ENCODE data around the gene EHMT1.

EHMT1 gene

DNA sequence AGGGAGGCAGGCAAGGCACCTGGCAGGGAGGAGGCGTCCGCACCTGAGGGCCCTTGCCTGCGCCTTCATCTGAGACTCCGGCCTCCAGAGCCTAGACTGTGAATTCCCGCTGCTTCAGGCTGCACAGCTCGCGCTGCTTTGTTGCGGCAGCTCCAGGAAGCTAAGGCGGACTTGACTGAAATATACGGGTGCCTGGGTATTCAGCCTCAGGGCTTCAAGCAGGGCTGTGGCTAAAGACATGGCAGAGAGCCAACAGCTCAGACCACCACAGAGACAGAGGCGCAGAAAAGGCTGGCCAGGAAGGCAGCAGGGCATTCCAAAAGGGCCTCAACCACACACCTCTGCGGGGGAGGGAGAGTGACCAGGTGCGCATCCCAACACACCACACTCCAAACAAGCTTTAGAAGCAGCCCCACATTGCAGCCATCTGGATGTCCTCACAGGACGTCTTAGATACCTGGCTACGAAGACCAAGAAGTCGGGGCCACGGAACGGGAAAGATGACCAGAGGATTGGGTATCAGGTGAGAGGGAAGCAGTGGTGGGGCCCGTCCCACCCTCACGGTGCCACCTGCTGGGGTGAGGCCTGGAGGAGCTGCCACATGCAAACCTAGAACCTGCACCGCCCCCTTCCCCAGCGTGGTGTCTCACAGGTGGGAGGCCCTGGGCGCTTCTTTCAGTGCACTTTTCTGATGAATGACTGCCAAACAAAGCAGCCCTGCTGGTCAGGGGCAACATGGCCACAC is 38.4 kb upstream of the EHMT1 start:
- no peak overlapping the region for H3K4me2 ChIP-seq (ENCODE audit: low read length)
- TF ChIP-seq, protein P1, sequence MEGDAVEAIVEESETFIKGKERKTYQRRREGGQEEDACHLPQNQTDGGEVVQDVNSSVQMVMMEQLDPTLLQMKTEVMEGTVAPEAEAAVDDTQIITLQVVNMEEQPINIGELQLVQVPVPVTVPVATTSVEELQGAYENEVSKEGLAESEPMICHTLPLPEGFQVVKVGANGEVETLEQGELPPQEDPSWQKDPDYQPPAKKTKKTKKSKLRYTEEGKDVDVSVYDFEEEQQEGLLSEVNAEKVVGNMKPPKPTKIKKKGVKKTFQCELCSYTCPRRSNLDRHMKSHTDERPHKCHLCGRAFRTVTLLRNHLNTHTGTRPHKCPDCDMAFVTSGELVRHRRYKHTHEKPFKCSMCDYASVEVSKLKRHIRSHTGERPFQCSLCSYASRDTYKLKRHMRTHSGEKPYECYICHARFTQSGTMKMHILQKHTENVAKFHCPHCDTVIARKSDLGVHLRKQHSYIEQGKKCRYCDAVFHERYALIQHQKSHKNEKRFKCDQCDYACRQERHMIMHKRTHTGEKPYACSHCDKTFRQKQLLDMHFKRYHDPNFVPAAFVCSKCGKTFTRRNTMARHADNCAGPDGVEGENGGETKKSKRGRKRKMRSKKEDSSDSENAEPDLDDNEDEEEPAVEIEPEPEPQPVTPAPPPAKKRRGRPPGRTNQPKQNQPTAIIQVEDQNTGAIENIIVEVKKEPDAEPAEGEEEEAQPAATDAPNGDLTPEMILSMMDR (IDR thresholded peaks at IDR 0.05), result no peak
- H3K79me2 ChIP-seq, result peaks cover 8% of the 10 kb centered on the region
- H3K27me3 ChIP-seq (ENCODE audit: control insufficient read depth, insufficient read depth, low read length), result no peaks in the 10 kb centered on the region
- H3K36me3 ChIP-seq (ENCODE audit: control insufficient read depth, insufficient read depth, low read length), result no peaks in the 10 kb centered on the region
- H3K9ac ChIP-seq, result no peak overlapping the region
- no peaks in the 10 kb centered on the region for H3K4me1 ChIP-seq
- H2AFZ ChIP-seq, result no peak overlapping the region
- H3K4me3 ChIP-seq (ENCODE audit: low read depth, low read length), result no peak overlapping the region
- no peaks in the 10 kb centered on the region for H3K9me3 ChIP-seq (ENCODE audit: control insufficient read depth, low read length)
- H3K27ac ChIP-seq, result no peak overlapping the region

DNA sequence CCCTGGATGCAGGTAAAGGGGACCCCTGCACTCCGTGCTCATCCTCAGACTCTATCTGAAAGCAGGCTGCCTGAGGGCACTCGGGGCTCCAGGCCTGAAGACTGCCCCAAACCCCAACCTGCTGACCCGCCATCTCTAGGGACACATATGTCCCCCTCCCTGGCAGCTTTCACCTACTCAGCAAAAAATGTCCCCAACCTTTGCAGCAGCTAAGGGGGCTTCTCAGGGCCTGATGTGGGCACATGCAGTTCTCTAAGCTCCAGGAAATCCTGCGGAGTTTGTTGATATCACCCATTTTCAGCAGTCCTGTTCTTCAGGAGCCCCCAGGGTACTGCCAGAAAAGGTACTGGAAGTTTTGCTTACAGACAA is 37.9 kb upstream of the EHMT1 start:
- no peaks in the 10 kb centered on the region for H3K36me3 ChIP-seq (ENCODE audit: control insufficient read depth, insufficient read depth, low read length)
- TF ChIP-seq, protein P1 (IDR thresholded peaks at IDR 0.05), result no peak

DNA sequence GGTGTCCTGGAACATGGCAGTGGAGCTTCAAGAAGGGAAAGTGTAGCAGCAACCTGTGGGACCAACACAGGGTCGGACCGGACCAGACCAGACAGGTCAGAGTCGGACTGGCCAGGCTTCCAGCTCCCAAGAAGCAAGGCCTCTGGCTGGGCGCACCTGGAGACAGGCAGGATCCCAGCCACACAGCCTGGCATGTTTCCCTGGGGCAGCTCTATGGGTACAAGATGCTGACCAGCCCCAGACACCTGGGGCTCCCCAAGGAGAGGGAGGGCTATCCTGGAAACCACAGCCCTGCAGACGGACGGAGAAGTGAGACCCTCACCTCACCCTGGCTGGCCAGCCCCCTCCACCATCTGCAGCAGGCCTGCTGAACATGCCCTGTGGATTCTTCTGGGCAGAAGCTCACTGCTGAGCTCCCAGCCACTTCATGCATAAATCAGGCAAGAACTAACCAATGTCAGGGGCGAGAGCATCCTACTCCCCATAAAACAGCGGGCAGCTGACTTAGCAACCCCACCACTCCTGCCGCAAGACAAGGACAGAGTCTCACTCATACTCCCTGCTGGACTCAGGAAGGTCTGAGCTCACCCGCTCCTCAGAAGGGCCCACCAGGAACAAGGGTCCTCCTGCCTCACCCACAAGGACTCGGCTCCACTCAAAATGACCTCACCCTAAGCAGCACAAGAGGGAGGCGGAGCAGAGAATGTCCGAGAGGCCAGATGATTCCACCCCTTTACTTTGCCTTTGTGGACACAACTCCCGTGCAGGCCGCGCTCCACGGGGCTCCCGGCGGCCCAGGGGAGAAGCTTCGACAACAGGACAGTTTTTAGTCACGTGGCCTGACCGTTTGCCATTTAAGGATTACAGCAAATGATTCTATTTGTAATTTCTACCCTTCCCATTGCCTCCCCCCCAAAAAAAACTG is 37.2 kb upstream of the EHMT1 start:
- Histone ChIP-seq H3K9me3 (ENCODE audit: control insufficient read depth, low read length) (no peaks in the 10 kb centered on the region), H3K27ac (no peak overlapping the region), H3K36me3 (ENCODE audit: control insufficient read depth, insufficient read depth, low read length) (no peaks in the 10 kb centered on the region), H2AFZ (no peak overlapping the region), H3K27me3 (ENCODE audit: control insufficient read depth, insufficient read depth, low read length) (no peaks in the 10 kb centered on the region), H3K9ac (no peak overlapping the region), H3K4me3 (ENCODE audit: low read depth, low read length) (no peak overlapping the region), H3K79me2 (peaks cover 8% of the 10 kb centered on the region), H3K4me1 (no peaks in the 10 kb centered on the region), H3K4me2 (ENCODE audit: low read length) (no peak overlapping the region)
- TF ChIP-seq, protein P1 (IDR thresholded peaks at IDR 0.05), result no peak

More for the DNA sequence above, 37.9 kb upstream of the EHMT1 start:
- Histone ChIP-seq H3K79me2 (peaks cover 8% of the 10 kb centered on the region), H2AFZ (no peak overlapping the region), H3K4me1 (no peaks in the 10 kb centered on the region), H3K9ac (no peak overlapping the region), H3K27ac (no peak overlapping the region), H3K27me3 (ENCODE audit: control insufficient read depth, insufficient read depth, low read length) (no peaks in the 10 kb centered on the region), H3K4me2 (ENCODE audit: low read length) (no peak overlapping the region), H3K9me3 (ENCODE audit: control insufficient read depth, low read length) (no peaks in the 10 kb centered on the region), H3K4me3 (ENCODE audit: low read depth, low read length) (no peak overlapping the region)

DNA sequence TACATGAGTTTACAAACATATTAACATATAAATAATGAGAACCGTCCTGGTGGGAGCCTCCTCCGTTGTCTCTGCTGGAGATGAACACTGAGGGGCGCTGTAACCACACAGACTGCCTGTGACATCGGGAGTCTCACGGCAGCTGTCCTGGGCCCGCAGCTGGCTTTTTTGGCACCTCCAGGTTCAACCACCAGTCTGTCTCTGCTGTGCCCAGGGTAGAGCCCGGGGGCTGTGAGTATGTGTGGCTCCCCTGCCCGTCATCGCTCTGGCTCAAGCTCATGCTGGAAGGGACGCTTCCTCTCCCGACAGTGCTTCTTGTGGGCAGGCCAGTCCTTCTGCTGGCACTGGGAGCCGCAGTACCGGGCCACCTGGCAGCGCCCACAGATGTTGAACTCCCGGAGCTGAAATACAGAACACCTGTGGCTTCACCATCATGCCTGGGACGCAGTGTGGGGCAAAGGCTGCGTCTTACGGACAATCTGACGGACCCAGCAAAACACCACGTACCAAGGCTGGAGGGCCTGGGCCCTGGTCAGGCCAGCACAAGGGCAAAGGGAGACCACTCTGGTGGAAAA is 36.4 kb upstream of the EHMT1 start:
- Histone ChIP-seq H3K4me2 (ENCODE audit: low read length) (no peak overlapping the region), H3K79me2 (peaks cover 5% of the 10 kb centered on the region), H2AFZ (no peak overlapping the region), H3K36me3 (ENCODE audit: control insufficient read depth, insufficient read depth, low read length) (no peaks in the 10 kb centered on the region), H3K27ac (no peak overlapping the region), H3K4me3 (ENCODE audit: low read depth, low read length) (no peak overlapping the region), H3K9me3 (ENCODE audit: control insufficient read depth, low read length) (no peaks in the 10 kb centered on the region), H3K9ac (no peak overlapping the region), H3K27me3 (ENCODE audit: control insufficient read depth, insufficient read depth, low read length) (no peaks in the 10 kb centered on the region), H3K4me1 (no peaks in the 10 kb centered on the region)
- TF ChIP-seq, protein P1 (IDR thresholded peaks at IDR 0.05), result no peak
